IPS-11a (cell line): Measurements from ENCODE around the gene CACNA2D1.

Experiments
- H3K4me3 ChIP-seq: one replicate; pipeline ENCODE4 v1.5.1; 2013; ENCODE audit warnings: low read depth, low read length, control low read depth

Gene CACNA2D1

DNA sequence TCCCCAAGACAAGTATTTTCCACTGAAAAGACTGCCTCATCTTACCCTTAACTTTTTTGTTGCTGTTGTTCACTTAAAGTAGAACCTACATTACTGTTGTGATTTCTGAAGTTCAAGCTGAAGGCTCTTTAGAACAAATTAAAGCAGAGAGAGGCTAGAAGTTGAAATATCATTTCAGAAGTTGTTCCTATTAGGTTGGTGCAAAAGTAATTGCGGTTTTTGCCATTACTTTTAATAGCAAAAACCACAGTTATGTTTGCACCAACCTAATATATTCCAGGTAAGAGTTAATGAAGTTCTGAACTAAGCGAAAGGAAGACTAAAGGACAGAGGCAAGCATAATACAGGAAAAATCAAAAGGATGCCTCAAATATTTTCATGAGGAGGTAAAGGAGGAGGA lies 153.7 kb downstream of the CACNA2D1 start:
- H3K4me3 ChIP-seq: no peak overlapping the region

DNA sequence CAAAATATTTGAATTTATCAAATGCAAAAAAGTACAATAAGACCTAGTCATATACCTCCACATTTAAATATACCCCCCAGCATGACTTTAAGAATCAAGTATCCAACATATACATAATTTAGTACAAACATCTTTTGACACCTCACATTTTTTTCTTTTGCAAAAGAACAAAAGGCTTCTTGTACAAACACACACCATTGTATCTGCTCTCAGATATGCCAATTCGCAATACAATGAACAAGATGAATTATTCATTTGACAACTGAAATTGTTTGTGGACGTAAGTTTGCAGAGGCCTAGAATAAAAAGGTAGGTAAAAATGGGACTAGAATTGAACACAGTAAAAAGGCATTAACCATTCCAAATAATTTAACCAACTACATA lies 154.4 kb downstream of the CACNA2D1 start:
- H3K4me3 ChIP-seq: no peak overlapping the region

DNA sequence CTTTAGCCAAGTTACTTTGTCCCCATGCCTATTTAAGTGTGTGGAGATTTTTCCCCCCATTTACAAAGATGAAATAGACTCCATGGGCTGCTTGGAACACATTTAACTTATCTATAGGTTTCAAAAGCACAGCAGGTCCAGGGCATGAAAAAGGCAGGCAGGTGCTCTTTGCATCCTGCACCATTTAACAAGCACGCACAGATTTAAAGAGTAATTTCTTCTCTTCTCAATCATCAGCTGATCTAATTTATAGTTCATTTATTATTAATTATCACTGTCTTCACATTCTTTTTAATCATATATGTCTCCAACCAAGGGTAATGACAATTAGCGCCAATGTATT lies 156.8 kb downstream of the CACNA2D1 start:
- no peak overlapping the region for H3K4me3 ChIP-seq

DNA sequence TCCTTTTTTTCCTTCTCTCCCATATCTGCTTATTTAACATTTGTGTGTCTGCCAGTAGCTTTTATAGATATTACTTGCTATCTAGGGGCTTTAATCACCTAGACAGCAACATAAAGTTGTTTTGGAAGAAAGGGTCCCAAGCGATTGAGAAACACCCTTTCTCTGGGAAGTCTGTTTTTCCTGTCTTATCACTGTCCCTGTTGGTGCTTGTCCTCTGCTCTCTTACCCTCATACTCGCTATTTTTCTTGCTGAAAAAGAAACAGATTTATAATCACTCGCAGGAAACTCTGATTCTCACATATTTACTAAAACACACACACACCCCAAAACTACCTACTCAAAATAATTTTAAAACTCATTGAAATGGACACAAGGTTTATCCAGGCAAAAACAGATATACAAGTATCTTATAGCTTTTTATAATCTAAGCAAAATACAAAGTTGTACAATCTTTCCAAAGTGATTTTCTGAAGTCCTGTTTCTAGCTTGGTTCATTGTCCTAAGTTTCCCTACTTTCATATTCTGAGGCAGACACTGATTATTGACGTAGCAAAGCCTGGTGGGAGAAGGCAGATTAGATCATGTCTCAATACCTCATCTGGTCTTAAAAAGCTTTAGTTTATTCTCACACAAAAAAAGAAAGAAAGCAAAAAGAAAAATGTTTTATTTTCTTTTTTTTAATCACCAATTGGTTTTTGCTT lies 157.3 kb downstream of the CACNA2D1 start:
- H3K4me3 ChIP-seq: no peak overlapping the region

DNA sequence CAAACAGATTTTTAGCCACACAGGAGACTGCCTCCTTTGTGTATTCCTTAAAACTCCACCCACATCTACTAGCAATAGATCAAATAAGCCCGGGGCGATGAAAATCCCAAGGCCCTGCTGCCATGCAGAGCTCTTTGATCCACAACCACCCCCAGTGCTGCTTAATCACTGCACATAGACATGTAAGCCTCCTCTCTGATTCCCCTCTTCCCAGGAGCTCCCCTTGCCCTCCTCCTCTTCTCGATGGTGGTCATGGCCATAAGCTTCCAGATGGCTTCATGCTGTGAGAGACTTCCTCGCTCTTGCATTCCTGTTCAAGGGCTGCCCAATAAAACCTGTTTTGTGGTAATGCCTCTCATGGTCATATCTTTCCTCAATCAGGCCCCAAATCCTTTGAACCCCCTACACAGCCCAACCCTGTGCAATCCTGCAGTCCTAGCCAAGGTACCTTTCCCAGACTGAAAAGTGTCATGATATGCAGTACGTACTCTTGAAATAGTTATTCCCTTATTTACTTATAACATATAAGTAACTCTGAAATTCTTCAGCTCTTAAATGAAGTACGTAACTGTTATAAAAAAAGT lies 158.5 kb downstream of the CACNA2D1 start:
- H3K4me3 ChIP-seq: no peak overlapping the region

DNA sequence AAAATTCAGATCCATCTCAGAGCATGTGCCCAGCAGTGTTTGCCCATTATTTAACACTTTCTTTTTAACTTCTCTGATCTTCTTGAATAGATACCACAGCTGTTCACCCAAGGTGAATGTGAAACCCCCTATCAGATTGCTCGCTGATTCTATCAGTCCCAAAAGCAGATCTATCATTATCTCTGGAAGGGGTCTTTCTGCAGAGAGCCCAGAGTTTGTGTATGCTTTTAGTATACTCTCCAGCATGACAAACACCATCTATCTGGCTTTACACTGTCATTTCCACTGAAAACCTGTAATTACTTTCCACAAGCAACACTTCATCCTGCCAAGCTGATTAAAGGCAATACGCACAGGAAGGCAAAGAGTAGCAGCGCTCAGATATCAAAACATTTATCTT lies 168.2 kb downstream of the CACNA2D1 start:
- no peak overlapping the region for H3K4me3 ChIP-seq

DNA sequence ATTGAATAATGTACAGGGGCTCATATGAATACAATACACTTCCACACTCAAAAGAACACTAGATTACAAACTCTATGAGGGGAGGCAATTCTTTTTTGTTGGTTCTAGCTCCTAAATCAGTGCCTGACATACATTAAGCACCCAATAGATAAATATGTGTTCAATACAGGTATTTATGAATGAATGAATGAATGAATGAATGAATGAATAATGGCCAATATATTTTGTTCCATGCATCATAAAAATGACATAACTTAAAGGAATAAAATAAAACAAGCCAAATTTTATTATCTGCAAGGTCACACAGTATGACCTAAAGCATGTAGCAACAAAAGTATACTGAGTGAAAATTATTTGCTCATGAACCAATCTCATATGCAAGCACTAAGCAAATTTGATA lies 168.9 kb downstream of the CACNA2D1 start:
- H3K4me3 ChIP-seq: no peak overlapping the region

DNA sequence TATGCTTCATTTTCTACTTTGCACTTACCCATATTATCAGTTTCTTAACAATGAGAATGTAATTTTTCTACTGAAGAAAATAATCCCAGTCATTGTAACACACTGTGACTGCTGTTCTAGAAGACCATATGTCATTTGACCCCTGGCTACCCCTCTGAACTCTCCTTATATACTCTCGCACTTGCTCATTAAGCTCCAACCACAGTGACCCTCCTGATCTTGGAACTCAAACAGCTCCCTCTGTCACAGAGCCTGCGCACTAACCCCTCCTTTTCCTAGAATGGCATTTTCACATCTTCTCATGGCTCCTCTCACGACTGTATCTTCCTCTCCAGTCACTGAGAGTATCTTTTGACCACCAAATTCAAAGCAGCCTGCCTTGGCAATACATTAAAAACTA lies 169.7 kb downstream of the CACNA2D1 start:
- no peak overlapping the region for H3K4me3 ChIP-seq

DNA sequence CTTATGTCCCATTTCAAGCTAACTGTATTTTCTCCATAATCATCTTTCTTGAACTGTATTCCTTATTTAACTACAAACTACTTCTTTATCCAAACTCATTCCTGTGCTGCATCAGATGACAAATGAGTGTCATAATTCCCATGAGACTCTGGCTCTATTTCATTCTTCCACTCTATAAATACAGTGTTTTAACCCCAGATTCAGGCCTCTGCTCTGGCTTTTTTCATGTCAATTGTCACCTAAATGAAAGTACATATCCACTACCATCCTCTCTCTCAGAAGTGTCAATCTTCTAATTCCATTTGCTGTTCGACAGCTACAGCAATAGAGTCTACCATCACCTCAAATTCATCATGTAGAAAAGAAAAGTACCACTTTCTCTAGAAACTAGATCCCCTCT lies 172.7 kb downstream of the CACNA2D1 start:
- no peak overlapping the region for H3K4me3 ChIP-seq

DNA sequence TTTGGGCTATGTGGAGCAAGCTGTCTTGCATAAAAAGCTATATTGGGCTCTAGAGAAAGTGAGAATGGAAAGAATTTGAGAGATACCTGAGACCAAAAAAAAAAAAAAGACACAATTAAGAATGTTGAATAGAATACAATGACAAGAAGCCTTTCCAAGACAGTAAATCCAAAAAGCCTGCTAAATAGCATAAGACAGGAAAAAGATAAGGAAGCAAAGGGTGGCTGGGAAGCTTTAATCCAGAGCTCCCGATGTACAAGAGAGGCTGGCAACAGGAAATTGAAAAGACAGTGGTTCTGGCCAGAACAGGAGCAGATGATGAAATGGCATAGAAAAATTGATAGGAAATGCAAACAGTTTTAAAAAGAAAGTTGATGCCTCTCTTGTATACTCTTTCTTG lies 174.9 kb downstream of the CACNA2D1 start:
- H3K4me3 ChIP-seq: no peak overlapping the region

DNA sequence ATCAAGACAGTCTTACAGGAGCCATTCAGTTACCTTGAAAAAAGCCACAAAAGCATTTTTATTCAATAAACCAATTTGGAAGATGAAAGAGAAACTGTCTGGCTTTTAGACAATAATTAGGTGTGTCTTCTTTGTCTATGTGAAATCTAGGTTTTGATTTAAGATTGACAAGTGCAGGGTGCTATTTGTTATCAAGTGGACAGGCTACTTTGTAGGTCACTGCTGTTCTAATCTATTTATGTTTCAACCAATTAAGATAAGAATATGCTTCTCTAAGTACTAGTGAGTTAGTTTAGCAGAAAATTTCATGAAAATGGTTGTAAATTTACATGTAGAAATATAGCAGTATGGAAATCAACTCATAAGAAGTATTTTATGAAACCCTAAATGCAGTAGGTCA lies 177.5 kb downstream of the CACNA2D1 start:
- H3K4me3 ChIP-seq: no peak overlapping the region

DNA sequence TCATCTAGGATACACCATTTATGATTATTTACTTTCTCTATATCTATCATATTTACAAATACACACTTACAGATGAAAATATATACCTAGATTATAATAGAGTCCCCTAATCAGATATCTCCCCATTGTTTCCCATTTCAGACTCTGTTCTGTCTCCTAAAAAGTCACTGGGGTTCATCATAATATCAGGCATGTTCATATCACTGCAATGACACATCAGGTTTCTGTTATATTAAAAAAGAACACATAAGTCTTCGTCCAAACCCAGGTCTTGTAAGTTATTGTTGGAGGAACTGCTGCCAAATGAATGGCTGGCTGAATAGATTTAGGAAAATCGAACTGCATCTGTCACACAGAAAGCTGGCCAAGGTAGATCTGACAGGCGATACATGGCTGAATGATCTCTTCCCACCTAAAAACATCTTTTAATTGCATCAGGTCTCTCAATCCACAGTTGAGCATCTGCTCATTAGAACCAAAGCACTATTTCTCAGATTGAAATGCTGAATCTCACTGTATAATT lies 178.7 kb downstream of the CACNA2D1 start:
- H3K4me3 ChIP-seq: no peak overlapping the region

DNA sequence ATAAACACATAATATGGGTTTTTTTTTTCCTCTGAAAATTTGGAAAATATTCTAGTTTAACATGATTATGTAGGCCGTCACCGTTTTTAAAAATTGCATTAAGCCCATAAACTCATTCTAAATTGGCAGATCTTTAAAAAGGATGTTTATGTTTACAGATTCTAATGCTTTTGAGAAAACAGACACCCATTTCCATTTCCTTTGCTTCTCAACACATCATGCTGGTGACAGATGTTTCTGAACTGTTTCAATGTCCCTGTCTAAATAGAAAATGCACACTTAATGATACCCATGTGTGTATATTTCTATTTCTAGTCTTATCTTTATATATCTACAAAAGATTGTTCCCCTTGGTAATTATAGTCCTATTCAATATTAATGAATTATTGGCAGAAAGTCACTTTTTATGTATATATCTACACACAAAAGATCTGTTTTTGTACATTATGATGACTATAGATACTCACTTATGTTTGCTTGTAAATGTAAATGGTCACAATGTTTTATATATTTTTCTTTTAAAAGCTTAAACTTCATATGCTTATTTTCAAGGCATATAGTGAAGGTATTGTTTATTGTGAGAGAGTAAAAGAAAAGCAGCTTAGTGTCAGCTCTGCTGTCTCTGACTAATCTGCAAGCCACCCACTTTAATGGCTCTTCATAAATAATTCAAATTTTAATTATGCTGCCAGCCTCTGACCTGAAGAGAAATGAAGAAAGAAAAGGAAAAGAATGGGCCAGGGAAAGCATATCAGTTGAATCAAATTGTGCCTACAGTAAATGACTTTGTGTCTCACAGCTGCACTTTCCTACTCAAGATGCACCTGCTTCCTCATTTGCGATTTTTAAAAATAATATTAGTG lies 179.4 kb downstream of the CACNA2D1 start:
- no peak overlapping the region for H3K4me3 ChIP-seq

DNA sequence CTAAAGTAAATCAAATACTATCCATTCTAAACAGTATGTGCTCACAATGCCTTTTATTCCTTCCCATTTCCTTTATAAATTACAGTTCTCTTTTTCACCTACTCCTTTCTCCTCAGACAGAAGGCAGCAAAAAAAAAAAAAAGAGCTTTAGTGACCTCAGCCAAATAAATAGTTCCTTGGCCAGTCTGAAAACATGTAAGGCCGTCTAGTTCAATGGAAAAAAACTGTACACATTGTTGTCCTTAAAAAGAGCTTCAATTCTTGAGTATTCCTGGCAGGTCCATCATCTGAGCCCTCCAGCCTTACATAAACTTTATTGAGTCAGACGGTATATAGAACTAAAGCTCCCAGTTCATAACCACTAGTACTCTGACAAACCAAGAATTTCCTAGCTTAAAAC lies 185.4 kb downstream of the CACNA2D1 start:
- no peak overlapping the region for H3K4me3 ChIP-seq

DNA sequence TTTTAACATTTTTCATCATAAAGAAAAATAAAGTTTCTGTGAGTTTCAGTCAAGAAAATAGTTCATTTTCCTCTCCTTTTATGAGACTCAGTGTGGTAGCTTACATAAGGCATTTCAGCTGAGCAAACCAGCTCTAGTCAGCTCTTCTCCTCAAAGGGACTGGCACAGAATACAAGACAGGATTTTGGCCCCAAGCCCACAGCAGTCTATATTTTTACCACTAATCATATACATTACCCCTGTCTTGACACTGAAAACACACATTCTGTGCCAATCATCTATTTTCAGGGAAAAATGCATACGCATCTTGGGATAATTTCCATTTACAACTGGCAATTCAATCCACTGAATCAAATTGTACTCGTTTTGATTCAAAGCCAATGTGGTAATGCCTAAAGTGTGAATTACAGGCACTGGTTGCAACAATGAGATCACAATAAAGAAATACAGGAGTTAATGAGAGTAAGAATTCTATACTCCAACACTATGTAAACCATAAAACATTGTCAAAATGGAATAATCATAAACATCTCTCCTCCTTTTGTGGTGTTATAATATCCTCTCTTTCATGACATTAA lies 186.4 kb downstream of the CACNA2D1 start:
- no peak overlapping the region for H3K4me3 ChIP-seq

DNA sequence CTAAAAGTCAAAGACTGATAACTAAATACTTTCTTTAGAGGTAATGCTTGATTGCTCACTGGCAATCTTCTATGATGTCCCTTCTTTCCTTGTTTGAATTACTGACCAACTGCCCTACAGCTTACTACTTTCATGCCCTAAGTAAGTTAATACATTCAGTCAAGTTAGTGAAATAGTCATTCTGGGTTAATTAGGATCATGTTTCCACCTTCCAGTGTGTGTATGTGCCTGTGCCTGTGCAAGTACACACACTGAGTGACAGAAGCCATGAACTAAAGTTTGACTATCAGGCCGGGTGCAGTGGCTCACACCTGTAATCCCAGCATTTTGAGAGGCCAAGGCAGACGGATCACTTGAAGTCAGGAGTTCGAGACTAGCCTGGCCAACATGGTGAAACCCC lies 187.9 kb downstream of the CACNA2D1 start:
- no peak overlapping the region for H3K4me3 ChIP-seq

DNA sequence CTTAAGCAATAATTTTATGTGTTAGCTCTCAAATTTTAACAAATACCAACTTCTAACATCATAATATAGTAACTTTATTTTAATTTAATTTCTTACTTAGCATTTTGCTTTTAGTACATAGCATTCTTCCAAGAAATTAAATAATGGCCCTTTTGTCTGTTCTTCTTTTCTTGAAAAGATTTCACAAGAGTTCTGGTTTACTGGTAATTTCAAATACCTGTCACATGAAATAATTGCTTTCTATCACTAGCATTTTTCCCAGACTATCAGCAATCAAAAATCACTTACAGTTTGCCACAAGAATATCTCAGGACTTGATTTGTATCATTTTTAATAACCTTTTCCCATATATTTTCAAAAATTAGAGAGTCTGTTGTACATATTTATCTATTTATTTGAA lies 193.0 kb downstream of the CACNA2D1 start:
- H3K4me3 ChIP-seq: no peak overlapping the region

DNA sequence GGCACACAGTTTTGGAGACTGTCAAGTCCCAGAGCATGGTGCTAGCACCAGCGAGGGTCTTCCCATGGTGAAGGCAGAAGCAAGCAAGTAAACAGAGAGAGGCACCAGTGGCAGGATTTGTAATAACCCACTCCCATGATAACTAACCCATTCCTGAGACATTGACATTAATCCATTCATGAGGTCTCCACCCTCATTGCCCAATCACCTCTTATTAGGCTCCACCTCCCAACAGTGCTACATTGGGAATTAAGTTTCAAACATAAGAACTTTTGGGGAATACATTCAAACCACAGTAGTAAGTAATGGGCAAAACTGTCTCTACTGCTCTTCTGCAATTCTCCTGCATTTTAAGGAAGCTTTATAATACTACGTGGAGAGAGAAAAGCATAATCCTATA lies 193.6 kb downstream of the CACNA2D1 start:
- no peak overlapping the region for H3K4me3 ChIP-seq

DNA sequence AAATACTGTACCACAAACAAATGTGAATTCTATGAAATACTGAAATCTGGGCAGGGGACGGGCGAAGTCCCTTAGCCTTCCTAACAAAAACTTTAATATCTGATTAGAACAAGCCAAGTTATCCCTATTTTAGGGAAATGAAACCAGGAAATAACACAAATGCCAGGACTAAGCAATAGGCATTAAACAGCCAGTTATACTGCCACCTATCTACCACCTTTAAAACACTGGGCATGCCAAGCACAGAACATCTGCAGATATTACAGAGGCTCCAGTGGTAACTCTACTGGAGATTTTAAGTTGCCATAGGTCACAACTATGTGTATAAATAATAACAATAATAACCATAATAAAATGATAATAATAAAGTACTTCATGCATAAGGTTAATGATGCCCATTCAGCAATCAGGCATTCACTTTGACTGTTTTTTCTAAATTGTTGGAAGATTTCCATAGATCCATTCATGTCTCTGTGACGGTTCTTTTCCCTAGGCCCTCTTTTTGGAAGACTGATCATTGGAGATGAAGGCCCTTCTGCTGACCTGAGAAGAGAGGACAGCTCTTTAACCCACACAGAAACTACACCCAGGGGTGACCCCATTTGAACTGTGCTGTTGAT lies 195.7 kb downstream of the CACNA2D1 start:
- no peak overlapping the region for H3K4me3 ChIP-seq

DNA sequence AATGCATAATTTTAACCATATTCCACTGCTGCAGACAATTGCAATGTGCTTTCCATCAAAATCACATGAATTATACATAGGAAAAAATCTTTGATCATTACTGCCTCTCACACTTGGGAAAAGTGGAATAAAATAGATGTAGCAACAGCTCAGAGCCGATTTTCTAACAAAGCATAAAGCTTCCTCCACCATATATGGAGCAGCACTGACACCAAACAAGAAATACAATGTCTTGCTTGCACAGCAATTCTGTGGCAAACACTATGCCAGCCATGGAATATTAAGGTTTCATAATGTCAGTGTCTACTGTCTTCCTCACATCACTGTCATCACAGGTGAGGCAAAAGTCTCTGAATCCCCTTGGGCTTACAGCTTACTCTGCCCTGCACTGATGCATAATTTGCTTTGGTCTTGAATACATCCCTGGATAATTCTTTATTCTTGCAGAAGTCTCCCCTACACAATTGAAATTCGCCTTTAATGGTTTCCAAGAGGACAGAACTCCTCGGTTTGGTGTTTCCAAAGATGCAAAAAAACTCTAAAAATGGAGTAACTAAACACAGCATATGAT lies 198.5 kb downstream of the CACNA2D1 start:
- H3K4me3 ChIP-seq: no peak overlapping the region

DNA sequence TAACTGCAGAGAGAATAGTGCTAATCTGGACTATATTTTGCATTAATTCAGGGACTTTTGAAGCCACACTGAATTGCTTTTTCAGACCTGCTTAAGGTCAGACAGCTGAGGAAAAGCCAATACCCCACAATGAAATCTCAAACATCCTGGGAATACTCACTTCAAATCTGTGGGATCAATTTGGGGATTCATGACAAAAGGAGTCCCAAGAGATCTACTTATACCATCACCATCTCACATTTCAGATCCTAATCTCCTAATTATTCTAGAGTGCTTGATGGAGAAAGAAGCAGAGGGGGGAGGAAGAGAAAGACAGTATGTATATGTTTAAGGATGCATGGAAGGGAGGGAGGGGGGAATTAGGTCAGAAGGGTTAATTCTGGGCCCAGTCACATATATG lies 202.2 kb downstream of the CACNA2D1 start:
- H3K4me3 ChIP-seq: no peak overlapping the region
